Superior temporal gyrus (tissue), 1 donor: ENCODE data around the gene CDKN1A.

Experiments
- DNase-seq: peaks from one replicate; pipeline ENCODE4 v3.0.0-alpha.2; 2016; ENCODE audit errors: extremely low spot score

Gene CDKN1A

GRCh38 chr6:36655085-36655724 lies 23.3 kb upstream of the CDKN1A start:
- DNase-seq = no peak

GRCh38 chr6:36656441-36656840 lies 22.1 kb upstream of the CDKN1A start:
- no peak for DNase-seq

DNA sequence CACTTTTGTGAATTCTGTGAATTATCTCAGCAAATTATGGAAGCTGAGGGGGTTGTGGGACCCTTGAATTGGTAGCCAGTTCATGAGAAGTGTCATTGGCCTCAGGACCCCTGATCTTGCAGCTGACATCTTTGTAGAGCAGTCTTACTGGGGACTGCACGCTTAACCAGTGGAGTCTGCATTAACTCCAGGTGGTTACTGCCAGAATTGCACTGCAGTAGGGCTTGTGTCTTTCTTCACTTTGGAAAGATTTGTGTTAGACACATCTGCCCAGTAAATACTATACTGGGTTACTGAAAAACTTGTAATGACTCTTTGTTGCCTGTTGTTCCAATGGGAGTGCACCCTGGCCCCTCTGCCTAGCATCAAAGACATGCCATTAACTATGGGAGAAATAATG lies 21.2 kb upstream of the CDKN1A start:
- no peak for DNase-seq

GRCh38 chr6:36657942-36658544 lies 20.5 kb upstream of the CDKN1A start:
- no peak for DNase-seq

DNA sequence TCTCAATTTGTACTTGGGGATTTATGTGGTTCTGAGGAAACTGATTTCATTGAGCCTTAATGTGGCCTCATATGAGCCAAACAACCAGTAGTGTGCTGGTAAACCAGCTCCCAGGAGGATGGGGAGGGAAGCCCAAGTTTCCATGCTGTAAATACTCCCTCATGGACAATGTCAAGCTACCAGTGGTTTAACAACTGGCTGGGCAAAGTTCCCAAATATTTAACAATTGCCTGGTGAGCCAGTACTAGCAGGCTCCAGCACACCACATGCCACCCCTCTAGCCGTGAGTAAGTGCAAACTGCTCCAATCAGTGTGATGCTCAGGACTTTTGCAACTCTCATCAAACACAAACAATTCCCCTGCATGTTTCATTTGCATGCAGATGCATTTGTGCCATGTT lies 19.2 kb upstream of the CDKN1A start:
- DNase-seq = no peak

GRCh38 chr6:36660771-36661471 lies 17.6 kb upstream of the CDKN1A start:
- DNase-seq = no peak

DNA sequence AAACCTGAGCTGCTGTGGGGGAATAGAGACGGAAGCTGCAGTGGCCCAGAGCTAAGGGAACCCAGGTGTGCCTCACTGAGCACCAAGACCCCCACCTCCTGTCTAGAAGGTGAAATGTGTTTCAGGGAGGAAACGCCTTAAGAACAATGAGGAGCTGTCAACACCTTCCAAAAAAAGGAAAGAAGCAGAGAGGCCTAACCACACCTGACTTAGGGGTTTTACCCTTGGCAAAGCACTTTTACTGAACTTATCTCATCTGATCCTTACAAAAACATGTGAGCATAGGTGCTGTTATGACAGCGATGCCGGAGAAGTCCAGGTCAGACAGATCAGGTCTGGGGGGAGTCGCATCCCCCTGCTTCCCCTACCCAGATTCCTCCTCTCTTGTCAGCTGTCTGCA lies 16.1 kb upstream of the CDKN1A start:
- no peak for DNase-seq

DNA sequence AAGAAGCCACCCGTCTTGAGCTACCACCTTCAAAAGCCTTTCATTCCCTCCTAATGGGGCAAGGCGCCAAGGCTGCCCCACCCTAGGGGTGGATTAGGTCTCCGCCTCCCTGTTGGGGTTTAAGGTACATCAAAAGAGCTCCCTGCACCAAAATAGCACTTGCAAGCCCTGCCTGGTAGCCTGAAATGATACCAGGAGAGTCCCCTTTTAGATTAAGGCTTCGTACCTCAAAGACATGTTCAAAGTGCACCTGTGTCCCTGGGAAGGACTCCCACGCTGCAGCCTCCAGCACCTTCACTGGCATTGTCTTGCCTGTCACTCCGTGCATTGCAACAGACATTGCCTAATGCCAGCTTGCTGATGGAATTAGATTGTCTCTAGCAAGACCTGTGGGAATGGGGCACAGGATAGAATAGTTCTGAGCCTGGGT lies 15.7 kb upstream of the CDKN1A start:
- DNase-seq = no peak

- no peak for DNase-seq
Measured at GRCh38 chr6:36663504-36664446, 14.7 kb upstream of the CDKN1A start.

- no peak for DNase-seq
Measured at GRCh38 chr6:36665180-36665579, 13.3 kb upstream of the CDKN1A start.

DNA sequence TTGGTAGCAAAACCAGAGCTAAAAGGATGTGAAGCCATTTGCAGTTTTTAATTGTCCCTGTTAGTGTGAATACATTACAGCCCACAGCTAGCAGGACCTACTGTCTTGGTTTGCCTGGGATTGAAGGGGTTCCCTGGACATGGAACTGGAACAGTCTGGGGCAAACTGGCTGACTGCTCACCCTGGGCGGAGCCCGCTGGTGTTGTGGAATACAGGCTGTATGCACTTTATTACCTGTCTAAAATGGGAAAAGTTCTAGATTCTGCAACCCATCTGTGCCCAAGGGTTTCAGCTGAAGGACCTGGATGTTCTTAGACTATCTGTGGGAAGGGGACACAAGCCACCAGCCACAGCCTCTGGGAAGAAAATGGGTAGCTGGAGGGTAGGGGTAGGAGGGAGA lies 12.2 kb upstream of the CDKN1A start:
- DNase-seq = no peak

GRCh38 chr6:36666826-36667591 lies 11.5 kb upstream of the CDKN1A start:
- peak; percentile 61 for DNase-seq

GRCh38 chr6:36668591-36668990 lies 9.9 kb upstream of the CDKN1A start:
- no peak for DNase-seq

DNA sequence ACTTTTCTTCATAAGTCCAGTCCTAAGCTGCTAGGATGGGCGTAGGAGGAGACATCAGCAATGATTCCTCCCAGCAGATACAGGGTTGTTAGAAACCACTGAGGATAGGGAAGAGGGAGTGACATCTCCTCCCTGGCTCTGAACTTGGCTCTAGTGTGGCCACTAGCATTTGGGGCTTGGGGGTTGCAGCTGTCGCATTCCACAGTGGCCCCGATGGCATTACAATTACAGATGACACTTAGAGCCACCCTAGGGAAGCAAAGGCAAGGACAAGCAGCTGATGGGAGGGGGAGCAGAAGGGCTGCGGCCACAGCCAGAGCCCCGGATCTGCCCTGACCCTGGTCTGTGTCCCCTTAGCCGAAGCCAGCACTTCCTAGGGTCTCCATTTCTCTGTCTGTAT lies 9.5 kb upstream of the CDKN1A start:
- no peak for DNase-seq

DNA sequence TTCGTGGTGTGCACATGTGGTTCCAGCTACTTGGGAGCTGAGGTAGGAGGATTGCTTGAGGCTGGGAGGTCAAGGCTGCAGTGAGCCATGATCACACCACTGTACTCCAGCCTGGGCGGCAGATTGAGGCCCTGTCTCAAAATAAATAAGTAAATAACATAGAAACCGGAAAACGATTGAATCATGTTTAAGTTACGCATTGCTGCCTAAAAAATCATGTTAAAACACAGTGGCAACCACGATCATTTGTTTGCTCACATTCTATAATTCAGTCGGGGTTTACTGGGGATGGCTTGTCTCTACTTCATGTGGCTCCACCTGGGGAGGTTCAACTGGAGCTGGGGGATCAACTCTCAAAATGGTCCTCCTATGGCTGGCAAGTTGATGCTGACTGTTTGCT lies 8.2 kb upstream of the CDKN1A start:
- no peak for DNase-seq

DNA sequence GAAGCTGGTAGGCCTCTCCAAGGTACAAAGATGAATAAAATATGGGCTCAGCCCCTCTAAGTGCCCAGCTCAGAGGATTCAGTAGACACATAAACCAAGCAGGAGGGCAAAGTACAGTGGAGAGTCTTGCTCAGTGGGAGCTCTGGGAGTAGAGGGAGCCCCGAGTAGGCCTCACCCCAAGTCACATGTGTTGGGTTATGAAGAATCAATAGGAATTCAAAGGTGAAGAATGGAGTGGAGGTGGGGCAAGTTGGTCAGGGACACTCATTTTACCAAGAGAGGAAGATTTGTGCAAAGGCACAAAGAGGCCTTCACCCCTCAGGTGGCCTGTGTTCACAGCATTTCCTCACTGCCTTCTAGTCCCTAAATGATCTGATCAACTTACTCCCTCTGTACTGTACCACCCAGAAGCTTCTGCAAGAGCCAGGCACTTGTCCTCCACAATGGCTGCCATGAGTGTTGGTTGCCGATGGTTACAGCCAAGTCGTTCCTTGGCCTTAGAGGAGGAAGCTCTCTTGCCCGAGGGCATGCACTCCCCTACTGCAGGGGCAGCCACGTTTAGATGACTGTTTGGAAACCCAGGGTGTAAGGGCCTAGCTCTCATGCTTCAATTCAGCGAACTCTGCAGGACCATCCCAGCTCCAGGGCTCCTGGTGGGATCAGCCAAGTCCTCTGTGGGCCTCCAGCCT lies 6.7 kb upstream of the CDKN1A start:
- DNase-seq = no peak

- no peak for DNase-seq
Measured at GRCh38 chr6:36673882-36674281, 4.6 kb upstream of the CDKN1A start.

DNA sequence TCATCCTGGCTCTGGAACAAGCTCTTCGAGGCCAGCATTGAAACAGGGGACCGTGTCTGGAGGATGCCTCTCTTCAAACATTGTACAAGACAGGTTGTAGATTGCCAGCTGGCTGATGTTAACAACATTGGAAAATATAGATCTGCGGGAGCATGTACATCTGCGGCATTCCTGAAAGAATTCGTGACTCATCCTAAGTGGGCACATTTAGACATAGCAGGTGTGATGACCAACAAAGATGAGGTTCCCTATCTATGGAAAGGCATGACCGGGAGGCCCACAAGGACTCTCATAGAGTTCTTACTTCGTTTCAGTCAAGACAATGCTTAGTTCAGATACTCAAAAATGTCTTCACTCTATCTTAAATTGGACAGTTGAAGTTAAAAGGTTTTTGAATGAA lies 3.6 kb upstream of the CDKN1A start:
- peak; percentile 28 for DNase-seq

- DNase-seq = peak; percentile 19
Measured at GRCh38 chr6:36676141-36677058, 2.1 kb upstream of the CDKN1A start.
